Astrocyte of the cerebellum (primary cell): ENCODE measurements around the gene PCCA.

Experiments
- DNase-seq: peaks from one replicate; pipeline ENCODE4 v3.0.0-alpha.2; 2011; ENCODE audit warnings: low read depth
- H3K4me3 ChIP-seq: 2 replicates; pipeline ENCODE4 v1.5.1; 2011; ENCODE audit warnings: mild to moderate bottlenecking, low read depth, low read length, moderate library complexity
- CTCF ChIP-seq: IDR thresholded peaks from 2 replicates; pipeline ENCODE4 v1.5.1; 2012; ENCODE audit warnings: low read length, low read depth, moderate library complexity, mild to moderate bottlenecking; ENCODE audit errors: missing control alignments
- in situ Hi-C: cut with HindIII; loops from 2 replicates; pipeline ENCODE4 v1.10.0; 2017; ENCODE audit warnings: low sequenced_read_pairs

The PCCA gene

GRCh38 chr13:100470866-100471505 is 382.1 kb downstream of the PCCA start:
- in situ Hi-C loops, result no loop called here
- DNase-seq, result no peak
- no peak for TF ChIP-seq CTCF

GRCh38 chr13:100473087-100473486 is 384.2 kb downstream of the PCCA start:
- no peak overlapping the region for H3K4me3 ChIP-seq
- no peak for DNase-seq
- in situ Hi-C loops, result no loop called here
- TF ChIP-seq CTCF, result no peak

More at GRCh38 chr13:100470866-100471505, 382.1 kb downstream of the PCCA start:
- no peak overlapping the region for H3K4me3 ChIP-seq

- in situ Hi-C loops, result no loop called here
- no peak for DNase-seq
- TF ChIP-seq CTCF, result no peak
- H3K4me3 ChIP-seq, result no peak overlapping the region
Observed at GRCh38 chr13:100473501-100474044, 384.7 kb downstream of the PCCA start.

GRCh38 chr13:100476963-100477362 is 388.1 kb downstream of the PCCA start:
- DNase-seq, result no peak
- no peak overlapping the region for H3K4me3 ChIP-seq
- TF ChIP-seq CTCF, result no peak
- in situ Hi-C loops, result no loop called here

GRCh38 chr13:100478107-100478809 is 389.4 kb downstream of the PCCA start:
- DNase-seq, result no peak

GRCh38 chr13:100480676-100481075 is 391.8 kb downstream of the PCCA start:
- TF ChIP-seq CTCF, result no peak
- H3K4me3 ChIP-seq, result no peak overlapping the region
- DNase-seq, result no peak
- in situ Hi-C loops, result no loop called here

More at GRCh38 chr13:100478107-100478809, 389.4 kb downstream of the PCCA start:
- in situ Hi-C loops, result no loop called here
- no peak overlapping the region for H3K4me3 ChIP-seq
- TF ChIP-seq CTCF, result no peak
